Astrocyte (in vitro differentiated cells and primary cell): ENCODE data around the gene EXOC1L.

Source experiments
- CTCF ChIP-seq: IDR thresholded peaks from 2 replicates; pipeline ENCODE4 v1.5.1; 2011; ENCODE audit warnings: low read depth, mild to moderate bottlenecking, inconsistent platforms, low read length, moderate library complexity; ENCODE audit not compliant: insufficient read depth
- EZH2 ChIP-seq: IDR thresholded peaks from 2 replicates; pipeline ENCODE4 v1.6.1; 2012; ENCODE audit warnings: mild to moderate bottlenecking, low read length, inconsistent platforms; ENCODE audit not compliant: insufficient read depth

- TF ChIP-seq CTCF (no peak), EZH2 (no peak)
Measured at GRCh38 chr4:55822329-55822728, 2.7 kb downstream of the EXOC1L start.
